Large intestine (tissue), 3 donors: ENCODE results near the gene TGFBR2. TPM values are rescaled to one million over a fixed set of nuclear protein-coding genes. Genes with fewer than 3 reads are reported as not detected.

Experiments used
- DNase-seq, 2 donors: peaks; one replicate each; pipeline versions ENCODE4 v3.0.0 to v3.0.0-alpha.2; 2013
- H3K27ac ChIP-seq: one replicate; pipeline ENCODE4 v1.5.1; 2013; ENCODE audit warnings: low read length
- H3K27me3 ChIP-seq: 2 replicates; pipeline ENCODE4 v1.6.1; 2013; ENCODE audit warnings: low read length; ENCODE audit not compliant: control insufficient read depth, insufficient read depth
- H3K36me3 ChIP-seq: 2 replicates; pipeline ENCODE4 v1.6.1; 2013; ENCODE audit warnings: low read length; ENCODE audit not compliant: control insufficient read depth, insufficient read depth
- H3K4me1 ChIP-seq: one replicate; pipeline ENCODE4 v1.6.1; 2013; ENCODE audit warnings: low read length; ENCODE audit not compliant: control insufficient read depth, insufficient read depth
- H3K4me3 ChIP-seq: one replicate; pipeline ENCODE4 v1.5.1; 2013; ENCODE audit warnings: low read length
- H3K9me3 ChIP-seq: one replicate; pipeline ENCODE4 v1.6.1; 2013; ENCODE audit warnings: mild to moderate bottlenecking, low read depth, low read length, moderate library complexity; ENCODE audit not compliant: control insufficient read depth
- WGBS: methylation state at CpG from one replicate; pipeline ENCODE4 v1.1.5; 2013; ENCODE audit warnings: low lambda C conversion rate; ENCODE audit not compliant: insufficient coverage; 5-methylcytosine and 5-hydroxymethylcytosine counted together
- polyA plus RNA-seq: library from polyadenylated mRNA; unstranded; fragments of 120-200 nt; gene quantifications from one replicate; pipeline ENCODE4 v1.2.1, GENCODE V29; 2013

The TGFBR2 gene
- polyA plus RNA-seq, 1 donor, result 62.9 TPM

DNA sequence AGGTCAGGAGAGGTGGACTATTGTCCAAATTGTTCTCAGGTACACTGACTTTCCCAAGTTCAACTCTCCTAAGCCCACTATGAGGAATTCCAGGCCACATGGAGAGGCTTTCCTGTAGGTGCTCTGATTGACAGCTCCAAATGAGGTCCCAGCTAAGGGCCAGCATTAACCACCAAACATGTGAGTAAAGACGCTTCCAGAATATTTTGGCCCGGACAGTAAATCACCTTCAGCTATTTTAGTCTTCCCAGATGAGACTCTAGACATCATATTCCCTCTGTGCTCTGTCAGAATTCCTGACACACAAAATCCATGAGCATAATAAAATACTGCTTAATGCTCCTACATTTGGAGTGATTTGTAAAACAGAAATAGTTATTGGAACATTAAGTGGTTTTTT lies 135.5 kb downstream of the TGFBR2 start:
- no peaks in the 10 kb centered on the region for H3K36me3 ChIP-seq
- H3K4me1 ChIP-seq, result no peaks in the 10 kb centered on the region
- no peak overlapping the region for H3K27ac ChIP-seq
- H3K9me3 ChIP-seq, result no peaks in the 10 kb centered on the region
- no CpG with 5 or more reads among the region's 2 CpGs for WGBS
- no peak for DNase-seq
- no peak overlapping the region for H3K4me3 ChIP-seq
- no peaks in the 10 kb centered on the region for H3K27me3 ChIP-seq

DNA sequence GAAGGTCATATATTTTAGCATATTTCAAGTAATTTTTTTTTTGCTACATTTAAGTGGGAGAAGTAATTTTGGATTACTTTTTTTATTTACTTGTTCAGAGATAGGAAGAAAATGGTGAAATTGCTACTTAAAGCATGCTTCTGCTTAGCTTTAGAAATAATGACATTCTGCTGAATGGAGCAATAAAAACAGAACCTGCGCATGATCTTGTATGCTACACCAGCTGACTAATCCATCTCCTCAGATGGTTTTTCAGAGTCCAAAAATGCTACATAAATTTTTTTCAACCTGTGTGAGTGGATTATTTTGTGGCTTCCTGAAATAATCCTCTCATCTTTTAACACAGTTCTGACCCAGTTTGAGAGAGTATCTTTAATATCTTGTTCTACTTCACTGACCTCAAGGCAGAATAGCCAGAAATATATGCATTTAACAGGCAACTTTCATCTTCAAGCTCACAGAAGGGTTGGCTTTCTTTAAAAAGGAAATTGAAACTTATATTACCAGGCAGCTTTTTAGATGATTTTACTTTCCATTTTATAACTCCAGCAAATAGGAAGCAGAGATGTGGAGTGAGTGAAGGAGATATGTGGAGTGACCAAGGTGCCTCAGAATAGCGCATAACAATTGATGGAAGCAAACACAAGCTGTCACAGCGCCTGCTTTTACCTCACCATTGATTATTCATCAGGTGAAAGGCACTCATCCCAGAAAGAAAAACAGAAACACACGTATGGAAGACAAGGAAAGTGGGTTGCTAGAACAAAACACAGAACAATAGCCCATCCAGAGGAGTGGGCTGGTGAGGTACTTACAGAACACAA lies 136.6 kb downstream of the TGFBR2 start:
- no peaks in the 10 kb centered on the region for H3K4me1 ChIP-seq
- H3K36me3 ChIP-seq, result no peaks in the 10 kb centered on the region
- no peak for DNase-seq
- no peaks in the 10 kb centered on the region for H3K27me3 ChIP-seq
- no peaks in the 10 kb centered on the region for H3K9me3 ChIP-seq
- no peak overlapping the region for H3K27ac ChIP-seq
- 83% methylated on average over 1 of the region's 4 CpGs for WGBS
- H3K4me3 ChIP-seq, result no peak overlapping the region
